Measurements from ENCODE around the gene APBA2. TPM values are rescaled to one million over a fixed set of nuclear protein-coding genes. Genes with fewer than 3 reads are reported as not detected.

The APBA2 gene
- total RNA-seq, 4 donors from 2014 or later, result 7.7 to 14.4 (median 11.6) TPM

DNA sequence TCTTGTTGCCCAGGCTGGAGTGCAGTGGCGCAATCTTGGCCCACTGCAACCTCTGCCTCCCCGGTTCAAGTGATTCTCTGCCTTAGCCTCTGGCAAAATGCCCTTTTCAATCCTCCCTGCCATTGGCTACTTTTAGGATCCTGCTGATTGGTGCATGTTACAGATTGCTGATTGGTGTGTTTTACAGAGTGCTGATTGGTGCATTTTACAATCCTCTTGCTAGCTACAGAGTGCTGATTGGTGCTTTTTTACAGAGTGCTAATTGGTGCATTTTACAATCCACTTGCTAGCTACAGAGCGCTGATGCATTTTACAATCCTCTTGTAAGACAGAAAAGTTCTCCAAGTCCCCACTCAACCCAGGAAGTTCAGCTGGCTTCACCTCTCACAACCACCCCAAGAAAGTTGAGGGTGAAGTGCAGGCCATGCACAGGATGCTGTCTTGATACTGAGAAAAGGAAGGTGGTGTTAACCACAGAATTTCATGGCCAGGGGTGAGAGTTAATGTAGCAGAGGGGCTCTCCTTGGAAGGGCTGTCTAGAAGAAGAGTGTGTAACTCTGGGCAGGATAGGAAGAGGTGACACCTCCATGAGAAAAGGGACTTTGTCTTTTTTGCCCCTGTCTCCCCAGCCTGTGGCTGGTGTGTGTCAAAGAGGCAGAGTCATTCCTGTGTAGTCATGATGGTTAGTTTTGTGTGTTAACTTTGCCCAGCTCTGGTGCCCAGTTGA, 145.9 kb downstream of the APBA2 start:
- Histone ChIP-seq H3K4me1 (no peaks in the 10 kb centered on the region), H3K36me3 (no peaks in the 10 kb centered on the region), H3K27ac (no peak overlapping the region), H3K4me3 (replicated peaks in 1 of 3) (no peak overlapping the region), H3K27me3 (no peaks in the 10 kb centered on the region), H3K9me3 (no peaks in the 10 kb centered on the region)
- 89 to 92% methylated on average over 3 of the region's 3 CpGs for WGBS, 2 donors
- intact Hi-C loops (cut with DNase I), result no loop called here
- DNase-seq, result no peak
- TF ChIP-seq CTCF (IDR thresholded peaks at IDR 0.05) (no peak), POLR2A (IDR thresholded peaks at IDR 0.05) (no peak)

- Histone ChIP-seq H3K4me1 (no peaks in the 10 kb centered on the region), H3K9me3 (no peaks in the 10 kb centered on the region), H3K4me3 (replicated peaks in 1 of 3) (no peak overlapping the region), H3K27ac (no peak overlapping the region), H3K27me3 (no peaks in the 10 kb centered on the region), H3K36me3 (no peaks in the 10 kb centered on the region)
- no peak for TF ChIP-seq POLR2A (IDR thresholded peaks at IDR 0.05)
- TF ChIP-seq CTCF (IDR thresholded peaks at IDR 0.05), result no peak
- no peak for DNase-seq
- WGBS, 2 donors, result 91 to 95% methylated on average over 4 of the region's 4 CpGs
- intact Hi-C loops (cut with DNase I), result no loop called here
Observed at GRCh38 chr15:29032229-29032625, 146.5 kb downstream of the APBA2 start.

GRCh38 chr15:29032751-29033150, 147.0 kb downstream of the APBA2 start:
- no peak overlapping the region for H3K27ac ChIP-seq
- WGBS, 2 donors, result 93 to 97% methylated on average over 5 of the region's 5 CpGs
- DNase-seq, result no peak
- H3K36me3 ChIP-seq, result no peaks in the 10 kb centered on the region
- no peak overlapping the region for H3K4me3 ChIP-seq (replicated peaks in 1 of 3)
- intact Hi-C loops (cut with DNase I), result no loop called here
- H3K27me3 ChIP-seq, result no peaks in the 10 kb centered on the region
- TF ChIP-seq POLR2A (IDR thresholded peaks at IDR 0.05) (no peak), CTCF (IDR thresholded peaks at IDR 0.05) (no peak)
- H3K4me1 ChIP-seq, result no peaks in the 10 kb centered on the region
- H3K9me3 ChIP-seq, result no peaks in the 10 kb centered on the region

DNA sequence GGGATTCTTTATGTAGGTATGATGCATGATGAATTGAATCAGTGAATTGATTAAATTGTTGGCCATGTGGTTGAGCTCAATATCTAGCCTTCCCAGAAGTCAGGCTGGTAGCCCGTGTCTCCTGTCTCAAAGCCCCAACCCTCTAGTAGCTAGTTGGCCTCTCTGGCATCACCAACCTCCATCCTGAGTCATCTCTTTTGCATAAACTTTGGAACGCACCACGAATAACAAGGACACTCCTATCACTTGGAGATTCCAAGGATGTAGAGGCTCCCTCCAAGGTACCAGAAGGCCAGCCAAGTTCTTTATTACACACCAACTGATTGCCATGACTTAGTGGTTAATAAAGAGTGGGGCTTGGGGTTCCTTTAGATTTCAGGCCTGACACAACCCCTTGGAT, 148.4 kb downstream of the APBA2 start:
- TF ChIP-seq CTCF (IDR thresholded peaks at IDR 0.05), result no peak
- TF ChIP-seq POLR2A (IDR thresholded peaks at IDR 0.05), result no peak
- intact Hi-C loops (cut with DNase I), result no loop called here
- Histone ChIP-seq H3K4me3 (replicated peaks in 1 of 3) (no peak overlapping the region), H3K27ac (no peak overlapping the region), H3K4me1 (no peaks in the 10 kb centered on the region), H3K36me3 (no peaks in the 10 kb centered on the region), H3K9me3 (no peaks in the 10 kb centered on the region), H3K27me3 (no peaks in the 10 kb centered on the region)
- DNase-seq, result no peak
- WGBS, 2 donors, result 75 to 85% methylated on average over 3 of the region's 3 CpGs

DNA sequence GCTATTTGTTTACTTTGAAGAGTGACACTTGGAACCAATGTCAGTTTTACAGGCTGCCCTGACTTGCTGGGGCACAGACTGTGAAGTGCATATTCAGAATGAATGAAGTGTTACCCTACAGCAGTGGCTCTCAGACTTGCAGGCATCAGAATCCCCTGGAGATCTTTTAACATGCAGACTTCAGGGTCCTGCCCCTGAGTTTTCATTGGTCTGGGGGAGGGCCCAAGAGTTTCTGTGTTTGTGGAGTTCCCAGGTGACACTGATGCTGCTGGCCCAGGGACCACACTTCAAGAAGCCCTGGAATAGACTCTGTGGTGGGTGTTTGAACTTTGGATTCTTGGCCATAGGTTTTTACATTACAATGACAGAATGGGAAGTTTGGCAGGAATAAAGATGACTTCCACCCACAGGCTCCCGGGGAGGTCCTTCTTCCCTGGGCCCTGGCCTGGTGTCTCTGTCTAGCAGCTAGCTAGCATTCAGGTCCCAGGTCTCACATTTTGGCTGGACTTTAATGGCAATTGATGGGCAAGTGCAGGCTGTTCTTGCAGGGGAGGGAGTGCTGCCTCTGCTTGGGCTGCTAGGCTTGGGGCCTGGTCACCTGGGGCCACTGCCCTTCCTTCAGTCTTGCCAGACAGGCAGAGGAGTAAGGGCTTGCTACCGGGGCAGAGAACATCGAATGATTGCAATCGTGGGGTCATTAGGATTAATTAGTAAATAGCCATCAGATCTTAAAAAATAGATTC, 149.0 kb downstream of the APBA2 start:
- no peak overlapping the region for H3K27ac ChIP-seq
- WGBS, 2 donors, result 80 to 88% methylated on average over 3 to 4 of the region's 4 CpGs
- no peak for DNase-seq
- H3K4me3 ChIP-seq (replicated peaks in 1 of 3), result no peak overlapping the region
- no peaks in the 10 kb centered on the region for H3K27me3 ChIP-seq
- intact Hi-C loops (cut with DNase I), result no loop called here
- no peak for TF ChIP-seq POLR2A (IDR thresholded peaks at IDR 0.05)
- TF ChIP-seq CTCF (IDR thresholded peaks at IDR 0.05), result no peak
- H3K9me3 ChIP-seq, result no peaks in the 10 kb centered on the region
- no peaks in the 10 kb centered on the region for H3K36me3 ChIP-seq
- no peaks in the 10 kb centered on the region for H3K4me1 ChIP-seq
